ENCODE measurements around the gene FBXL19.

The FBXL19 gene

GRCh38 chr16:30953511-30954124 lies 30.2 kb downstream of the FBXL19 start:
- Histone ChIP-seq H3K4me1 (ENCODE audit: control insufficient read depth, low read length) (peaks cover 37% of the 10 kb centered on the region), H3K9me3 (ENCODE audit: control insufficient read depth, insufficient read depth, low read length) (no peaks in the 10 kb centered on the region), H3K79me2 (ENCODE audit: control insufficient read depth, low read length) (peaks cover 17% of the 10 kb centered on the region), H3K4me3 (ENCODE audit: low read length) (no peak overlapping the region), H4K20me1 (ENCODE audit: control insufficient read depth, insufficient read depth, low read depth, low read length) (no peaks in the 10 kb centered on the region), H3F3A (ENCODE audit: control insufficient read depth, insufficient read depth) (peaks cover 15% of the 10 kb centered on the region), H3K9me2 (replicated peaks; ENCODE audit: control insufficient read depth, low read length) (no peaks in the 10 kb centered on the region), H3K4me2 (ENCODE audit: low read length) (peak overlapping the region; percentile 35; the same call in 1 of the 2 replicates), H3K27ac (ENCODE audit: low read depth, low read length) (no peak overlapping the region), H3K36me3 (ENCODE audit: control insufficient read depth, low read length) (peaks cover 8% of the 10 kb centered on the region; the same call in 1 of the 2 replicates), H3K27me3 (ENCODE audit: control insufficient read depth, low read length) (no peaks in the 10 kb centered on the region)
- TF ChIP-seq CTCF (IDR thresholded peaks at IDR 0.05; ENCODE audit: low read depth, low read length, poor library complexity, severe bottlenecking) (peak; percentile 92), EZH2phosphoT487 (IDR thresholded peaks at IDR 0.05; ENCODE audit: borderline replicate concordance, low read length) (no peak)

- H3K36me3 ChIP-seq (ENCODE audit: control insufficient read depth, low read length), result peaks cover 22% of the 10 kb centered on the region
- no peak overlapping the region for H3K27ac ChIP-seq (ENCODE audit: low read depth, low read length)
- no peaks in the 10 kb centered on the region for H3K27me3 ChIP-seq (ENCODE audit: control insufficient read depth, low read length)
- peaks cover 25% of the 10 kb centered on the region for H3K79me2 ChIP-seq (ENCODE audit: control insufficient read depth, low read length)
- no peaks in the 10 kb centered on the region for H3K9me3 ChIP-seq (ENCODE audit: control insufficient read depth, insufficient read depth, low read length)
- peaks cover 15% of the 10 kb centered on the region for H3F3A ChIP-seq (ENCODE audit: control insufficient read depth, insufficient read depth)
- no peak overlapping the region for H3K4me2 ChIP-seq (ENCODE audit: low read length)
- H4K20me1 ChIP-seq (ENCODE audit: control insufficient read depth, insufficient read depth, low read depth, low read length), result peaks cover 2% of the 10 kb centered on the region; the same call in 1 of the 2 replicates
- H3K4me3 ChIP-seq (ENCODE audit: low read length), result no peak overlapping the region
- H3K4me1 ChIP-seq (ENCODE audit: control insufficient read depth, low read length), result peaks cover 38% of the 10 kb centered on the region
- no peaks in the 10 kb centered on the region for H3K9me2 ChIP-seq (replicated peaks; ENCODE audit: control insufficient read depth, low read length)
- TF ChIP-seq EZH2phosphoT487 (IDR thresholded peaks at IDR 0.05; ENCODE audit: borderline replicate concordance, low read length) (no peak), CTCF (IDR thresholded peaks at IDR 0.05; ENCODE audit: low read depth, low read length, poor library complexity, severe bottlenecking) (no peak)
Observed at GRCh38 chr16:30954993-30955392, 31.6 kb downstream of the FBXL19 start.

GRCh38 chr16:30956601-30957455 lies 33.5 kb downstream of the FBXL19 start:
- peak overlapping the region; percentile 91 for H3K27ac ChIP-seq (ENCODE audit: low read depth, low read length)
- H3K4me1 ChIP-seq (ENCODE audit: control insufficient read depth, low read length), result peaks cover 31% of the 10 kb centered on the region
- H3K4me3 ChIP-seq (ENCODE audit: low read length), result peak overlapping the region; percentile 89
- TF ChIP-seq EZH2phosphoT487 (IDR thresholded peaks at IDR 0.05; ENCODE audit: borderline replicate concordance, low read length) (no peak), CTCF (IDR thresholded peaks at IDR 0.05; ENCODE audit: low read depth, low read length, poor library complexity, severe bottlenecking) (peak; percentile 59)
- H3K36me3 ChIP-seq (ENCODE audit: control insufficient read depth, low read length), result peaks cover 39% of the 10 kb centered on the region
- H3K27me3 ChIP-seq (ENCODE audit: control insufficient read depth, low read length), result no peaks in the 10 kb centered on the region
- H4K20me1 ChIP-seq (ENCODE audit: control insufficient read depth, insufficient read depth, low read depth, low read length), result peaks cover 3% of the 10 kb centered on the region; the same call in 1 of the 2 replicates
- no peaks in the 10 kb centered on the region for H3K9me2 ChIP-seq (replicated peaks; ENCODE audit: control insufficient read depth, low read length)
- peaks cover 37% of the 10 kb centered on the region for H3K79me2 ChIP-seq (ENCODE audit: control insufficient read depth, low read length)
- H3F3A ChIP-seq (ENCODE audit: control insufficient read depth, insufficient read depth), result peaks cover 12% of the 10 kb centered on the region
- no peaks in the 10 kb centered on the region for H3K9me3 ChIP-seq (ENCODE audit: control insufficient read depth, insufficient read depth, low read length)
- H3K4me2 ChIP-seq (ENCODE audit: low read length), result peak overlapping the region; percentile 86

All from DOHH2 (cell line).